CD4-positive, alpha-beta T cell treated with Interleukin-1 beta for 1 hour (primary cell): ENCODE data around the gene CCDC112.
"Not testable (repeated sequence)": the region's sequence is repeated elsewhere in the genome, so short reads cannot be mapped to it uniquely, and the experiment has no call there.

Experiments used
- DNase-seq, 2 donors: peaks; one replicate each; pipeline ENCODE4 v3.0.0-alpha.2; 2020 to 2022

The CCDC112 gene

DNA sequence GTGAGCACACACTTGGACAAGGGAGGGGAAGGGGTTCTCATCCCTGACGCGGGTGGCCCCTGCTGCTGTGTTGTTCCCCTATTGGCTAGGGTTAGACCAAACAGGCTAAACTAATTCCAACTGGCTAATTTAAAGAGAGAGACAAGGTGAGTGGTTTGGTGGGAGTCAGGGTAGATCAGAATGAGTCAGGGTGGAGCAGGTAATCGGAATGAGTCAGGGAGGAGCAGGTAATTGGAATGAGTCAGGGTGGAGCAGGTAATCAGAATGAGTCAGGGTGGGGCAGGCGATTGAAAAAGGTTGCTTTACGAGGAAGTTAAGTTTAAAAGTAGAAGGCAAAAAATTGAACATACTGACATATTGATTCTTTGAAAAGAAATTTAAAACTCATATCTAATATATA is 47.1 kb downstream of the CCDC112 start:
- DNase-seq, result not testable (repeated sequence)

DNA sequence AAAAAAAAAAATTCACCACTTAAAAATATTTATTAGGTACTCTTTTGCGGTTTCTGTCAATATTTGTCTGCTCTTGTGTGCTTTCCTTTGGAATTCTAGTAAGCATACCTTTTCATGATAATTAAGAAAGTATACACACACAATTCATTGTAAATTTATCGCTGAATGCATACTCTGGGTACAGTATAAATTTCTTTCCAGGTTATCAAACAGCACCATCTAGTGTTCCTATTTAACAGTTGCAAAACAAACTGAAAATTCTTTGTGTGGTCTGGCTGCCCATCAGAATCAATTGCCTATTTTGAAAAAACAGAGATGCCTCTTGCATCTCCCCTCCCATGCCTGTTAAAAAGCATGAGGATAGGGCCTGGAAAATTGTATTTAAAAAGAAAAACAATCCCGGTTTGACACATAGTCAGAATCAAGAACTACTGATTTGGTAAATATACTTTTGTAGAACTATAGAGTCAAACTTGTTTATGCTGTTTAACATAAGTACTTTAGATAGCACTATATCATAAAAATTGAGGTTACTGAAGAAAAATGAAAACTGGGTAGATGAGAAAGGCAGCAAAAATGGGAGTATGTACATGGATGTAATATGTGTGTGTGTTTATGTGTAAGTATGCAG is 50.0 kb downstream of the CCDC112 start:
- DNase-seq, result peak in 1 of 2 donors; percentile 50

DNA sequence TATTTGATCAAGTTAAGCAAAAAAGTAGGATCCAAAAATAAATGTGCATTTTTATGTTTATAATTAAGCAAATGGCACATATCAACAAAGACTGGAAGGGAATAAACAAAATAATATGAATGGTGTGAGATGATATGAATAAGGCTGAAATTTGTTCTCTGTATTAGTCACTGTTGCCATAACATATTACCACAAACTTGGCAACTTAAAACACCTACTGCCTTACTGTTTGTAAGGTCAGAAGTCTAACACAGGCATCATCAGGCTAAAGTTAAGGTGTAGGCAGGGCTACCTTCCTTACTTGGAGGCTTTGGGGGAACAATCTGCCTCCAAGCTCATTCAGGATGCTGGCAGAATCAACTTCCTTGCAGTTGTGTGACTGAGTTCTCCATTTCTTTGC is 53.0 kb downstream of the CCDC112 start:
- no peak for DNase-seq

DNA sequence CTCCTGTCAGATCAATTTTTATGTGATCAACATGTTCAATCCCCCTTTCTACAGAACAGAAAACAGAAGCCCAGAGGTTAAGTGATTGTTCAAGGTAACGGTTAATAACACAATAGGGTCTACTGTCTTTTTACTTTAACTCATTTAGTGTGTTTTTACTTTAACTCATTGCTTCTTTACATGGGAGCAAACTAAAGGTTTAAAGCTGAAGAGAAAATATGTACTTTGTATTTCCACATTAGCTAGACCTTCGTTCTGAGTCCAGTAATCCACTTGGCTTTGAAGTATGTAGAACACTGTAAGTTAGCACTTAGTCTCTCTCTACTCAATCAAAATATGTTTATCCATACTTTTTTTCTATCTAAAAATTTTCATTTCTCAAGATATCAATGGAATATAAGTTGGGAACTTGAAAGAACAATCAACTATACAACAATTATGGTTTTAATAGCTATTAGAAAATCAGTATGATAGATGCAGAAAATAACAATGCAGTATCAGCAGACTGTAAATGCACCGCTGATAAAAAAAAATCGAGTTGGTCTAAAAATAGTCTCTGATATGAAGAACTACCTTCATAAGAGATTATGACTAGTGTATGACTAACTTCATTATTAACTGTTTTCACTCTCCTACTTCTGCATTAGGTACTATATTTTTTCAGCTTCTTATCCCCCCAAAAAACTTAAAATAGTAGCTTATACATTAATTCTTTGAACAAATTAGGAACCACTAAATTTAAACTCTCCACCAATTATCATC is 54.4 kb downstream of the CCDC112 start:
- DNase-seq, result no peak

DNA sequence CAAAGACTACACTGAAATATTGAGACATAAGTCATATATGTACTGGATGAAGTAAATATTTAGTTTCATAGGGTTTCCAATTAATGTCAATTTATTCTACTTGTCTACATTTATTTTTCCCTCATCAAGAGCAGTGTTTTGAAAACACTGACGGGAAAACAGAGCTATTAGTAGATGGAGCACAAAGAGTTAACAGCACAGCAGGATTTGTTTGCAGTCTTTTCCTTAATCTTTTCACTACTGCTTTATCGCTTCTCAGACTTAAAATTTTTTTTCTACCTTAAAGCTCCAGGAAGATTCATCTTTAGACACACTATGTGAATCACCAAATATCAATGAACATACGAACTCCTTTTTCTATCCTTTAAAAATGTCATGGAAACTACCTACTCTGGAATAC is 59.4 kb downstream of the CCDC112 start:
- no peak for DNase-seq

DNA sequence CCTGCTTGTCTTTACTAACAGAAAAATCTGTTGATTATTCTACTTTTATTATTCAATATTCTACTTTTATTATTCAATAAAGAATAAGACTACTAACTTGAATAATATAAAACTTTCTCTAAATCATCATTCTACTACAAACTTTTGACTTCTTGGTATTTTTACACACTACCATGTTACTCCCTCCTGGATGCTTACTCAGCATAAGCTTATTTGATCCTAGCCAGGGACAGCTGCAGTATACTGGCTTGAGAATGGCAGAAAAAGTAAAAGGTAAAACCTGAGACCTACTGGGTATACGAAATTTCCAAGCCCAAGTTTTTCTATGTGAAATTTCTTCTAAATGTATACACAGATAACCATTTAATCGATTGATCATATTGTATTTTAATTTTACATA is 59.9 kb downstream of the CCDC112 start:
- DNase-seq, result no peak

DNA sequence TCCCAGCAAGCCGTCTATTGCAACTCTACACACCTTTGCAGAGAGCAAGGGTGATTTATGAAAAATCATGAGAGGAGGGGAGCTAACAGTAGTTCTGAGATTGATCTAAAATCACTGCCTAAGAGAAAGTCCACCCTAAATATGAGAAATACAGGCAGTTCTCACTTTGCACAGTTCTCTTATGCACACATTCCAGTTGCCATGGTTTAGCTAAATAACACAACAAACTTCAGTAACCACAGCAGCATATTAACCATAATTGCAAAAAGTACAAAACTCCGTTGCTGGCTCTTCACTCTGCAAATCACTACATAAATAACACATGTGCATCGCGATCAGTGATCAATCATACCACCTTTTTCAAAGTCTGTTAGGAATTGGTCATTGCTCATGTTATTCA is 64.9 kb downstream of the CCDC112 start:
- DNase-seq, result no peak

DNA sequence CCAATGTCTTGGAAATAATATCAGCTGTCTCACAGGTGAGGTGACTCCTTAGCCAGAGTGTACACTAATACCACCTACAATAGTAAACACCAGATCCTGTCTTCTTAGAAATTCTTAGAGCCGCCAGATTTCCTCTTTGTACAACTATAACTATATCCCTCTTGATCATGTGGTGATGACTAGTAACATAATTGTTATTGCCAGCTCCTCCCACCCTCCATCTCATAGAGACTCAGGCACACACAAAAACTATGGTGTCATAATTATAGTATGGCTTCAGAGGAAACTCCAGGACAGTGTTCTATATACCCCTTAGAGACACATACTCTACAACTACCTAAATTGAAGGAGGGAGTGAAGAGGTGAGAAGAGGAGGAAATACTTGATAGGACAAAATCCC is 66.8 kb downstream of the CCDC112 start:
- no peak for DNase-seq

DNA sequence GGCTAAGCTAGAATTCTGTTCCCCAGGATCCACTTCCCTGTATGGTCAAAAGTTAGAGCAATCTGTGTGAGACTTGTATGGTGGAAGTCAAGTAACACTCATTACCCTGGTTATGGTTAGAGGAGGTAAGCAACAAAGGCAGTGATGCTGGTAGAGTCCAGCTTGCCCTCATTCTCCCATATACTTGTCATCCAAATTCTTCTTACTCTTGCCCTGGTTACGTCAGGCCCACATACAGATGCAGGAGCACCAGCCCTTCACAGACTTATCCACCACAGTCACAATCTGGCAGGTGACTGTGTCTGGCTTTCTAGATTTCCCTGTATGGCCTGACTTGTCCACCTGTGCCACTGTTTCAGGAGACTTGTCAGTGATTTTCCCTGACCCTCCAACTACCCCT is 69.2 kb downstream of the CCDC112 start:
- no peak for DNase-seq
